Smooth muscle cell (in vitro differentiated cells): ENCODE data around the gene CEBPA. TPM values are rescaled to one million over a fixed set of nuclear protein-coding genes. Genes with fewer than 3 reads are reported as not detected.

Experiments used
- DNase-seq: peaks from one replicate; lab custom pipeline; 2025; ENCODE audit not compliant: unreplicated experiment; lab: John Stamatoyannopoulos, UW
- H2AFZ ChIP-seq: fragments of 200-600 bp; sonication (generic); 2 replicates; pipeline ENCODE4 v1.6.0; 2016; ENCODE audit warnings: antibody characterized with exemption, low read depth, mild to moderate bottlenecking
- H3F3A ChIP-seq: fragments of 200-600 bp; sonication (generic); 2 replicates; pipeline ENCODE4 v1.6.0; 2017; ENCODE audit warnings: antibody characterized with exemption, low read depth
- H3K27ac ChIP-seq: fragments of 200-600 bp; sonication (generic); 2 replicates; pipeline ENCODE4 v1.5.1; 2016; ENCODE audit warnings: low read depth, mild to moderate bottlenecking
- H3K27me3 ChIP-seq: fragments of 200-600 bp; sonication (generic); 2 replicates; pipeline ENCODE4 v1.6.1; 2016; ENCODE audit warnings: low read depth, mild to moderate bottlenecking
- H3K36me3 ChIP-seq: fragments of 200-600 bp; sonication (generic); 2 replicates; pipeline ENCODE4 v1.5.1; 2016; ENCODE audit warnings: low read depth
- H3K4me1 ChIP-seq: fragments of 200-600 bp; sonication (generic); 2 replicates; pipeline ENCODE4 v1.5.1; 2016; ENCODE audit warnings: low read depth
- H3K4me2 ChIP-seq: fragments of 200-600 bp; sonication (generic); 2 replicates; pipeline ENCODE4 v1.6.0; 2016; ENCODE audit warnings: mild to moderate bottlenecking
- H3K4me3 ChIP-seq: fragments of 200-600 bp; sonication (generic); 2 replicates; pipeline ENCODE4 v1.5.1; 2016; ENCODE audit warnings: mild to moderate bottlenecking
- H3K79me2 ChIP-seq: fragments of 200-600 bp; sonication (generic); 2 replicates; pipeline ENCODE4 v1.6.0; 2016; ENCODE audit warnings: low read depth, mild to moderate bottlenecking
- H3K9ac ChIP-seq: fragments of 200-600 bp; sonication (generic); 2 replicates; pipeline ENCODE4 v1.6.0; 2016; ENCODE audit warnings: low read depth
- H3K9me3 ChIP-seq: fragments of 200-600 bp; sonication (generic); replicated peaks from 2 replicates; pipeline ENCODE4 v1.5.1; 2016; ENCODE audit warnings: low read depth
- H4K20me1 ChIP-seq: fragments of 200-600 bp; sonication (generic); 2 replicates; pipeline ENCODE4 v1.6.0; 2016; ENCODE audit warnings: low read depth
- WGBS: methylation state at CpG from one replicate; pipeline ENCODE4 v1.1.7; 2016; ENCODE audit warnings: low lambda C conversion rate; 5-methylcytosine and 5-hydroxymethylcytosine counted together
- polyA plus RNA-seq: library from polyadenylated mRNA; unstranded; fragments of >200 nt; fragmentation: Nextera tagmentation; extraction: Ambion mirVana; gene quantifications from 2 replicates; pipeline ENCODE4 v1.2.1, GENCODE V29; 2016
- total RNA-seq: library from RNA; depleted of rRNA; stranded (reverse); fragments of >200 nt; gene quantifications from 2 replicates; pipeline ENCODE4 v1.2.3, GENCODE V29; 2014
- TF ChIP-seq, protein P1 (sequence below): fragments of 200-600 bp; sonication (generic); IDR thresholded peaks from 2 replicates; pipeline ENCODE4 v1.5.1; 2017; ENCODE audit warnings: borderline replicate concordance, mild to moderate bottlenecking, antibody characterized with exemption; ENCODE audit not compliant: insufficient read depth, poor library complexity, severe bottlenecking

Gene CEBPA
- total and polyA plus RNA-seq, 2 experiments from 2014 or later, result 1.2 to 2.1 TPM

DNA sequence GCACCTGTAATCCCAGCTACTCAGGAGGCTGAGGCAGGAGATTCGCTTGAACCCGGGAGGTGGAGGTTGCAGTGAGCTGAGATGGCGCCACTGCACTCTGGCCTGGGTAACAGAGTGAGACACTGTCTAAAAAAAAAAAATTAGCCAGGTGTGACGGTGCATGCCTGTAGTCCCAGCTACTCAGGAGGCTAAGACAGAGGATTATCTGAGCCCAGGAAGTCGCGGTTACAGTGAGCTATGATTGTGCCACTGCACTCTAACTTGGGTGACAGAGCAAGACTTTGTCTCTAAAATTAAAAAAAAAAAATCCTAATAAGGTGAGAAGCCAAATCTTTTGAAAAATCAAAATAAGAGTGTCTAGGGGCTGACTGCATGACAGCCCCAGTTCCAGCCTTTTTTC is 9.7 kb upstream of the CEBPA start:
- H3K36me3 ChIP-seq, result no peaks in the 10 kb centered on the region
- no peak overlapping the region for H3K27ac ChIP-seq
- H3K9ac ChIP-seq, result no peak overlapping the region
- TF ChIP-seq, protein P1, sequence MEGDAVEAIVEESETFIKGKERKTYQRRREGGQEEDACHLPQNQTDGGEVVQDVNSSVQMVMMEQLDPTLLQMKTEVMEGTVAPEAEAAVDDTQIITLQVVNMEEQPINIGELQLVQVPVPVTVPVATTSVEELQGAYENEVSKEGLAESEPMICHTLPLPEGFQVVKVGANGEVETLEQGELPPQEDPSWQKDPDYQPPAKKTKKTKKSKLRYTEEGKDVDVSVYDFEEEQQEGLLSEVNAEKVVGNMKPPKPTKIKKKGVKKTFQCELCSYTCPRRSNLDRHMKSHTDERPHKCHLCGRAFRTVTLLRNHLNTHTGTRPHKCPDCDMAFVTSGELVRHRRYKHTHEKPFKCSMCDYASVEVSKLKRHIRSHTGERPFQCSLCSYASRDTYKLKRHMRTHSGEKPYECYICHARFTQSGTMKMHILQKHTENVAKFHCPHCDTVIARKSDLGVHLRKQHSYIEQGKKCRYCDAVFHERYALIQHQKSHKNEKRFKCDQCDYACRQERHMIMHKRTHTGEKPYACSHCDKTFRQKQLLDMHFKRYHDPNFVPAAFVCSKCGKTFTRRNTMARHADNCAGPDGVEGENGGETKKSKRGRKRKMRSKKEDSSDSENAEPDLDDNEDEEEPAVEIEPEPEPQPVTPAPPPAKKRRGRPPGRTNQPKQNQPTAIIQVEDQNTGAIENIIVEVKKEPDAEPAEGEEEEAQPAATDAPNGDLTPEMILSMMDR, result no peak
- H3K4me3 ChIP-seq, result no peak overlapping the region
- no peaks in the 10 kb centered on the region for H4K20me1 ChIP-seq
- 96% methylated on average over 6 of the region's 6 CpGs for WGBS
- no peak overlapping the region for H2AFZ ChIP-seq
- no peaks in the 10 kb centered on the region for H3K27me3 ChIP-seq
- no peak overlapping the region for H3K4me2 ChIP-seq
- H3F3A ChIP-seq, result no peaks in the 10 kb centered on the region
- no peaks in the 10 kb centered on the region for H3K79me2 ChIP-seq
- H3K9me3 ChIP-seq, result no peaks in the 10 kb centered on the region
- H3K4me1 ChIP-seq, result no peaks in the 10 kb centered on the region
- DNase-seq, result no peak

DNA sequence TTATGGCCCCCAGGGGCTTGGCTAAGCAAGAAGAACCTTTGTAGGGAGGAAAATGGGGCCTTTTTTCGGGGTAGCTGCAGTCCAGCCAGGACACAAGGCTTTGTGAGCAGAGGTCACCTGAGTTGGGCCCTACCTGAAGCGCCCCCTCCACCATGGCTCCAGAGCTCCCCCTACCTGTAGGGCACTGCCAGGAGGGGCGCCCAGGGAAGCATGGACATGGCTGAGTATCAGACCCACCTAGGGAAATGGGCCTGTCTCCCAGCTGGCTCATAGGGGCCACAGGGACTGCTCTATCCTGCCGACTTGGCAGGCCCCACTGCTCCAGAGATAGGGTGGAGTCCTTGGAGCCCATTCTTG is 9.0 kb upstream of the CEBPA start:
- no peak overlapping the region for H2AFZ ChIP-seq
- no peaks in the 10 kb centered on the region for H3F3A ChIP-seq
- no peaks in the 10 kb centered on the region for H3K36me3 ChIP-seq
- DNase-seq, result no peak
- H3K27me3 ChIP-seq, result no peaks in the 10 kb centered on the region
- no peaks in the 10 kb centered on the region for H4K20me1 ChIP-seq
- no peak overlapping the region for H3K4me2 ChIP-seq
- no peak overlapping the region for H3K27ac ChIP-seq
- H3K9ac ChIP-seq, result no peak overlapping the region
- TF ChIP-seq, protein P1, result no peak
- H3K9me3 ChIP-seq, result no peaks in the 10 kb centered on the region
- 94% methylated on average over 4 of the region's 4 CpGs for WGBS
- H3K79me2 ChIP-seq, result no peaks in the 10 kb centered on the region
- no peak overlapping the region for H3K4me3 ChIP-seq
- H3K4me1 ChIP-seq, result no peaks in the 10 kb centered on the region

DNA sequence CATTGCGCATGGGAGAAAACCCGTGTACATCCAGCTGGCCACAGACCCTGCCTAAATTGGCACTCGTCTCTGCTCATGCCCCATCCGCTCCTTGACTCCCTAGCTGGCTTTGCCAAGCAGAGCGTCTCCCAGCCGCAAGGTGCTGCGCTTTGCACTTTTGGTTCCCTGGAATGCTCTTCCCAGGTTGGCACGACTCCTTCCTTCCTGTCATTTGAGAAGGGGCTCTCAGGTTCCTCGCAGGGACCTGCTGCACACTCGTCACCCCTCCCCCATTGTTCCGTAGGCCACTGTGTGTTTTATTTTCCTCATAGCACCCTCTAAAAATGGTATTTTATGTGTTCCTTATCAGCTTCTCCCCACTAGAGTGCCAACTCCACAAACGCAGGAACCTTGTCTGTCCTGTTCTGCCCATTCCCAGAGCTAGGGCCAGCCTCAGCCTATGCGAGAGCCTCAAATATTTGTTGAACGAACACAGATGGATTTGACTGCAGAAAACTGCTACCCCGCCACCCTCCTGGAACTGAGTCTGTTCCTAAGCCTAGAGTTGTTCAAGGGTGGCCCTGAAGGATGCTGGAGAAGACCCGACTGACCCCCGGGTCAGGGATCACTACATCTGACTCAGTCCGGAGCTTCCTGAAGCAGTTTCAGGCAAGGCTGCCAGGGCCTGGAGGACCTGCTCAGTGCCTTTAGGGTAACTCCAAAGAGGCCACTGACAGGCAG is 8.4 kb upstream of the CEBPA start:
- H3K9me3 ChIP-seq, result no peaks in the 10 kb centered on the region
- H2AFZ ChIP-seq, result no peak overlapping the region
- no peak overlapping the region for H3K27ac ChIP-seq
- no peaks in the 10 kb centered on the region for H4K20me1 ChIP-seq
- no peaks in the 10 kb centered on the region for H3K36me3 ChIP-seq
- H3K9ac ChIP-seq, result no peak overlapping the region
- no peaks in the 10 kb centered on the region for H3K27me3 ChIP-seq
- no peaks in the 10 kb centered on the region for H3K4me1 ChIP-seq
- TF ChIP-seq, protein P1, result no peak
- no peak overlapping the region for H3K4me3 ChIP-seq
- H3K4me2 ChIP-seq, result no peak overlapping the region
- no peaks in the 10 kb centered on the region for H3K79me2 ChIP-seq
- H3F3A ChIP-seq, result no peaks in the 10 kb centered on the region
- WGBS, result 76% methylated on average over 18 of the region's 18 CpGs
- DNase-seq, result no peak

DNA sequence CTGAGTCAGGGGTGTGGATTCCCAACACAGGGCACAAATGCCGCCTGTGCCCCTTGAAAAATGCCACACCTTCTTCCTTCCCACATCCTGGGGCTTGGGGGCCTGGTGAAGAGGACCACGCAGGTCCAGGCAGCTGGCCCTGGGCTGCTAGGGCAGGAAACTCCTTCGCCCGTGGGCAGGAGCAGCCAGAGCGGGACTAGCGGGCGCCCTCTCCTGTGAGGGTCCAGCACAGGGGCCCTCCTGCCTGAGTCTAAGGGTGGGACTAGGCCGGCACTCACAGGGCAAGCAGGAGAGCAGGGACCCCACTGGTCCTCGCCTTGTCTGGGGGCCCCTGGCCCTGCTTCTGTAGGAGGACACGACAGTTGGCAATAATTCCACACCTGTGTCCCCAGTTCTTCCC is 7.5 kb upstream of the CEBPA start:
- Histone ChIP-seq H3K79me2 (no peaks in the 10 kb centered on the region), H3K9me3 (no peaks in the 10 kb centered on the region), H3K36me3 (no peaks in the 10 kb centered on the region), H2AFZ (no peak overlapping the region), H3F3A (no peaks in the 10 kb centered on the region), H3K4me3 (no peak overlapping the region), H3K27me3 (no peaks in the 10 kb centered on the region), H3K4me1 (no peaks in the 10 kb centered on the region), H3K9ac (no peak overlapping the region), H3K4me2 (no peak overlapping the region), H4K20me1 (no peaks in the 10 kb centered on the region), H3K27ac (no peak overlapping the region)
- WGBS, result 89% methylated on average over 10 of the region's 10 CpGs
- TF ChIP-seq, protein P1, result no peak
- DNase-seq, result no peak
